Activated T-cell treated with anti-CD3 and anti-CD28 coated beads for 1 hour (primary cell): Measurements from ENCODE around the gene MT1A.
A peak's percentile ranks its signal among the peaks of the same experiment; 100 is the strongest.

ENCODE experiments used
- DNase-seq: peaks from one replicate; pipeline ENCODE4 v3.0.0-alpha.2; 2020; ENCODE audit warnings: low read depth

MT1A gene

DNA sequence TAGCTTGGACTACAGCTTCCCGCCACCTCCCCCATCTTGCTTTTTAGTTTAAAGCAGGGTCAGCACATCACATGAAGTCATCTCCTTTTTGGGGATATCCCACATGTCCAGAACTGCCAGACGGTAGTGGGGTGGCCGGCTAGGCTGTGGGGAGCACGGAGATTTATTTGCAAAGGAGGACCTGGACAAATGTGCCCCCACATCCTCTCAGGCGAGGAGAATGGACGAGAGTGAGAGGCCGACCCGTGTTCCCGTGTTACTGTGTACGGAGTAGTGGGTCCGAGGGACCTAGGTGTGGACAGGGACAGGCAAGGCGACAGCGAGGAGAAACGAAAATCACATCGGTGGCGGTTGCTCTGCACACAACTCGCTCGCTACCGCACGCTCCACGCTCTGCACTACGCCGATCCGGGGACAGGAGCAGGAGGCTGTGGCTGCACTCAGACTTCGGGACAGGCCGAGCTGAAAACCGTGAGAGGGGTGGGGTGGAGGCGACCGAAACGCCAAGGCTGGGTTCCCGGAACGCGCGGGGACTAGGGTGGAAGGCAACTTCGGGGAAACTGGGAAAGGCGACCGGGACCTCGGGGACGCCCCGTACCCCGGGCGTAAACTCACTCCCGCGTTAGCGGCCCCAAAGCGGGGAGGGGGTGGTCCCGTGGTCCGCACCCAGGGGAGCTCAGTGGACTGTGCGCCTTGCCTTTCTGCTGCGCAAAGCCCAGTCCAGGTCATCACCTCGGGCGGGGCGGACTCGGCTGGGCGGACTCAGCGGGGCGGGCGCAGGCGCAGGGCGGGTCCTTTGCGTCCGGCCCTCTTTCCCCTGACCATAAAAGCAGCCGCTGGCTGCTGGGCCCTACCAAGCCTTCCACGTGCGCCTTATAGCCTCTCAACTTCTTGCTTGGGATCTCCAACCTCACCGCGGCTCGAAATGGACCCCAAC, at the start of gene MT1A:
Gene MT1A, plus strand, starts transcription at position 853 of the 937 bp plus-strand sequence. Its CDS starts 73 bp downstream, at position 926.
- no peak for DNase-seq

DNA sequence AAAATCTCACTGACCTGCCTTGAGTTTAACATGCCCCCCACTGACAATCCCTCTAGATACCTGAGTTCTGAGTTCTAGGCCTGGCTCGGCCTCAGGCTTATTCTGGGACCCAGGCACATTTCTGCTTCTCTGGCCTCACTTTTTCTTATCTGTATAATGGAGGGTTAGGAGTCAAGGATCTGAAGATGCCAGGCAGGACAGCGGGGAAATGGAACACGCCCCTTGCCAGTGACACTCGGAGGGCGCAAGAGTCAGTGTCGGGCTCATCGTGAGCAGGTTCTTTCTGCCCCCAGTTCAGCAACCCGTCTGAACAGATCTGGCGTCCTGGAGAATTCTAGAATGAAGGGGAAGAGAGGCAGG, 49.7 kb upstream of the MT1A start:
- DNase-seq = no peak

DNA sequence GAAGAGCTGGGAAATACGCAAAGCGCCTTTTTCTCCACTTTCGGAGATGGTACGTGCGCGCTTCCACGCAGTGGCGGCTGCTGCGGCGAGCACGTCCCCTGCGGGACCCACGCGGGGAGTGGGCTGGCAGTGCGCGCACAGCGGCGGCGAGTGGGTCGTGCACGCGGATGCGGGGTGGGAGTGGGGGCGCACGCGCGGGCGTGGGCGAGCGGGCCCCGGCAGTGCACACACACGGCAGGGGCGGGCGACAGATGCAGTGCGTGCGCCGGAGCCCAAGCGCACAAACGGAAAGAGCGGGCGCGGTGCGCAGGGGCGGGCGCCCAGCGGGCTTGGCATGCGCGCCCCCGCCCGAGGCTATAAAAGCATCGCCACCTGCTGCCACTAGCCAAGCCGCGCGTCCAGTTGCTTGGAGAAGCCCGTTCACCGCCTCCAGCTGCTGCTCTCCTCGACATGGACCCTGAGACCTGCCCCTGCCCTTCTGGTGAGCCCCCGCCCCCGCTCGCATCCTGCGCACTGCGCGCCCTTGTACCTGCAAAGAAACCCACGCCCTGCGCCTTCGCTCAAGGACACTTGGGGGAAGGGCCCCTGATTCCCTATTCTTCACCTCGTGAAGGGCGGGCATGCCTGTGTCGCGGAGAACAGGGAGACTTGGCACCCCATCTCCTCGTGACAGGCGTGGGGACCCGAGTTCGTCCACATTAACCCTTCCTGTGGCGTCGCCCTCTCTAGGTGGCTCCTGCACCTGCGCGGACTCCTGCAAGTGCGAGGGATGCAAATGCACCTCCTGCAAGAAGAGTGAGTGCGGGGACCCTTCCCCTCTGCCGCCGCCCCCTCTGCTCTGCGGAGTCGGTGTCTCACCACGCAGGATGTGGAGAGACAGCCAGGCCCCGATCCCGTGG, 49.1 kb upstream of the MT1A start, which contains the start of gene MT3:
Gene MT3, plus strand, starts transcription at position 388 of the 899 bp plus-strand sequence. Its CDS starts 63 bp downstream, at position 451.
- DNase-seq = peak; percentile 10

DNA sequence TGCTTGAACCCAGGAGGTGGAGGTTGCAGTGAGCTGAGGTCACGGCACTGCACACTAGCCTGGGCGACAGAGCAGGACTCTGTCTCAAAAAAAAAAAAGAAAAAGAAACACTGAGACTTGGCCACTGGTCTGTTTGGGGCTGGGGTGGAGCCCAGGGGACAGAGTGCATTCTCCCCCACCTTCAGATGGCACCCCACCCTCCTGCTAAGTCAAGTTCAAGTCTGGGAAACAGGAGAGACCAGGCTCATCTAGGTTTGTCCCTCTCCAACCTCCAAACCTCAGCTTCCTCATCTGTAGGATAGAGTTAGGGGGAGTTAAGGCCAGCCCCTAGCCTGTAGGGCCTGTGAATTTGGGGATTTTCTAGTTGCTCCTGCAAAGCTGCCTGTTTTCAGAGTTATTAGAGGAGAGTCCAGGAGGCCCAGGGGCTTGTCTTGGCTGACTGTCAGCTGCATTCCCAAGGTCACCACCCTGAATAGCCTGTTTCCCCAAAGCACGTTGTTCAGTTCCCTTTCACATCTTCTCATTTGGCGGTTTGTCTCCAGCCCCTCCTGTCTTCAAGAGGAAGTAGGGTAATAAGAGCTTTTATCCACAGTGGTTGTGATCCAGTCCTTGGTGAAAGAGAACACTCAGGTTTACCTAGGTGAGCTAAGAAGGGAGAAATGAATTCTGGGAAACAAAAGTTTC, 46.9 kb upstream of the MT1A start:
- DNase-seq = no peak

DNA sequence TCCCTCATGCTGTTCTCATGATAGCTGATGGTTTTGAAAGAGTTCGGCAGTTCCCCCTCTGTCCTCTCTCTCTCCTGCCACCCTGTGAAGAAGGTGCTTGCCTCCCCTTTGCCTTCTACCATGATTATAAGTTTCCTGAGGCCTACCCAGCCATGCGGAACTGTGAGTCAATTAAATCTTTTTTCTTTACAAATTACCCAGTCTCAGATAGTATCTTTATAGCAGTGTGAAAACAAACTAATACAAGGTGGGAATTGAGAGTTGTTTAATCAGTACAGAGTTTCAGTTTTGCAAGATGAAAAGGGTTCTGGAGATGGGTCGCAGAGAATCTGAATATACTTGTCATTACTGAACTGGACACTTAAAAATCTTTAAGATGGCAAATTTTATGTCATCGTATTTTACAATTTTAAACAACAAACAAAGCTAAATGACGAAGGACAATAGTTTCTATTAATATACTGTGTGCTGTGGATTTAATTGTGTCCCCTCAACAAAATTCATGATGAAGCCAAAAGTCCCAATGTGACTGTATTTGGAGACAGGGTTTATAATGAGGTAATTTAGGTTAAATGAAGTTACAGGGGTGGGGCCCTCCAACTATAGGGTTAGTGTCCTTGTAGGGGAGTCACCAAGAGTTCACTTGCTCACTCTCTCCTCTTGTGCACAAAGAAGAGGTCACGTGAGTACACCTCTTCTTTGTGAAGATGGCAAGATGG, 44.7 kb upstream of the MT1A start:
- DNase-seq = no peak

DNA sequence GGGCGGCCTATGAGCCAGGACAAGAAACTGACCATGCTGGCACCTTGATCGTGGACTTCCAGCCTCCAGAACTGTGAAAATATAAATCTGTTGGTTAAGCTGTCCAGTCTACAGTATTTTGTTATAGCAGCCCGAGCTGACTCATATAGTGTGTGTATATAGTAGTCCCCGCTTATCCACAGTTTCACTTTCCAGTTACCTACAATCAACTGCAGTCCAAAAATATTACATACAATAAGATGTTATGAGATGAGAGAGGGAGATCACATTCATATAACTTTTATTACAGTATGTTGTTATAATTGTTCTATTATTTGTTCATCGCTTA, 44.2 kb upstream of the MT1A start:
- DNase-seq = no peak

DNA sequence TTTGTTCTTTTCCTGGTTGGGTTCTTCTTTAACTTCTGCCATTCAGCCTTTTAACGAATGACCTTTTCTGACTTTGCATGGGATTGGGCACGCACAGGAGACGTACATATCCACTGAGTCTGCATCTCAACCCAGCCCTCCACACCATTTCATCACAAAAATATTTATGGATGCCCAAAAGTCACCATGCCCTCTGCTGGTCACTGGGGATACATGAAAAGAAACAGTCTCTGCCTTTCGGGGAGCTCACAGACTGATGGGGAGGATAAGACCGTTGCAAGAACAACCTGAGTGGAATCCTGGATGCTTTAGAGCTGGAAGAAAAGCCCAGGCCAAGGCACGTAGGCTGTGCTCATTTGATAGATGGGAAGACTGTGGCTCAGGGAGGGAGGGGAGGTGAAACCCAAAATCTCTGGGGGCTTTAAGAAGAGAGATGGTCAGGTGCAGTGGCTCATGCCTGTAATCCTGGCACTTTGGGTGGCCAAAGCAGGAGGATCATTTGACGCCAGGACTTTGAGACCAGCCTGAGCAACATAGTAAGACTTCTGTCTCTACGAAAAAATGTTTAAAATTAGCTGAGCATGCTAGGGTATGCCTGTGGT, 38.0 kb upstream of the MT1A start:
- DNase-seq = peak; percentile 17

DNA sequence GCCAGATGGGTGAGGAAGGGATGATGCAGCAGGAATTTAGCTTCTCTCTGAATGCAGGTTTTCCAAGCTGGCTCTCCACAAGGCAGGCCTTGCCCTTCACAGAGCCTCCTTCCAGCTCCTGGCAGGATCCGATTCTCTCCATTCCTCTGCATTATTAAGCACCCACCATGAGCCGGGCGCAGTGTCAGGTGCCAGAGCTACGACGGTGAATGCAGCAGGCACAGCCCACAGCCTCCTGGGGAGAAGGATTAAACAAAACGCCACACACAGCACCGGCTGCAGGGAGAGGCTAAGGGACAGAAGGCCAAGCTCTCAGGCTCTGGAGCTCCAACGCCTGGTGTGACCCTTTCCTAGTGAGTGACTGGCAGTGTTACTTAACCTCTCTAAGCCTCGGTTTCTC, 37.1 kb upstream of the MT1A start:
- no peak for DNase-seq

DNA sequence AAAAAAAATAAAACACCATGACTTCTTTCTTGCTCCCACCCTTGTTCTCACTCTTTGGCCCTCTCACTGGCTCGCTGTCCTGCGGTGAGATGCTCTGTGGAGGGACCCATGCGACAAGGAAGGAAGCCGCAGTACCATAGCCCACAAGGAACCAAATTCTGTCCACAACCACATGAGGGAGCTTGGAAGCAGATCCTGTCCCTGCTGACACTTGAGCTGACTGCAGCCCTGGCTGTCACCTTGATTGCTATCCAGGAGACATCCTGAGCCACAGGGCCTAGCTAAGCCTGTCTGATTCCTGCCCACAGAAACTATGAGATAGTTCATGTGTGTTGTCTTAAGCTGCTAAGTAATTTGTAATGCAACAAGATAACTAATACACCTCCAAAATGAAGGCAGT, 34.9 kb upstream of the MT1A start:
- DNase-seq = no peak

DNA sequence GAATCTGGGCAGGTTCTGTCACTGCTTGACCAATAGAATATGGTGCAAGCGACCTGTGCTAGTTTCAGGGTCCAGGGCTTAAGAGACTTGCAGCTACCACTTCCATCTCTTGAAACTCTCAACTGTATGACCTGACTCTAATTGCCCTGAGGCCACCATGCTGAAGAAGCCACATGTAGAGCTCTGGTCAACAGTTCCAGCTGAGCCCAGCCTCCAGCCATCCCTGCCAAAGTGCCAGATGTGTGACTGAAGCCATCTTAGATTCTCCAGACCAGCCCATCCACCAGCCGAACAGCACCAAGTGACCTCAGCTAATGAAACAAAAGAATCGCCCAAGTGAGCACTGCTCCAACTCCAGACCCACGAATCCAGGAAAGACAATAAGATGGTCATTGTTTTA, 33.5 kb upstream of the MT1A start:
- no peak for DNase-seq

DNA sequence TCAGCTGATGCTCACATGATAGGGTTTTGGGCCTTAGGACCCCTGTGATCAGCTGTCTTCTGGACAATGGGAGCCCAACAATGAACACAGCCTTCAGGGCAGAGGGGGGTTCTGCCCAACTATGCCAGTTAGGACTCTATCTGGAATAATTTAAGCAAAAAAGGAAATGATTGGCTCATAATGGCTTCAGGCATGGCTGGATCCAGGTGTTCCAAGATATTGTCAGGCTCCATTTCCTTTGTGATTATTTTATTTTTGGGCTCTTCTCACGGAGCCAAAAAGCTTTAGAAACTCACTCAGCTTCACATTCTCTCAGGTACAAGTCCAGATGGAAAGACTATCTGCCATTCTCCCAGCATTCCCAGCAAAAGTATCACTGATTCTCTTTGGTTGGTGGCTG, 33.0 kb upstream of the MT1A start:
- DNase-seq = no peak

DNA sequence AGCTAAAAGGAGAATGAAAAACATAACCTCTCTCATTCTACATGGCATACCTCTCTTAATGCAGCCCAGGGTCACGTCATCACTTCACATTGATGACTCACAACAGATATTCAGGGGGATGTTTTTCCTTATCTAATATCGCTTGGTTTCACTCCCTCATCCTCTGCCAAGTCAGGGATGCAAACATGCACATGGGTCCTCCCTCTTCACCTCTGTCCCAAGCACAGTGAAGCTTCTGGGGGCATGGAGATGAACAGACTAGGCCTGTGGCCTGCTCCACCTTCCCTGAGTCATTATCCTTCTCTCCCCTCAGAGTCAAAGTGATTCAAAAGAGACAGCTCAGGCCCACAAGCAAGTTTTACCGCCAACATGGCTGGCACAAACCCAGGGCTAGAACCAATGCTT, 32.4 kb upstream of the MT1A start:
- DNase-seq = no peak

DNA sequence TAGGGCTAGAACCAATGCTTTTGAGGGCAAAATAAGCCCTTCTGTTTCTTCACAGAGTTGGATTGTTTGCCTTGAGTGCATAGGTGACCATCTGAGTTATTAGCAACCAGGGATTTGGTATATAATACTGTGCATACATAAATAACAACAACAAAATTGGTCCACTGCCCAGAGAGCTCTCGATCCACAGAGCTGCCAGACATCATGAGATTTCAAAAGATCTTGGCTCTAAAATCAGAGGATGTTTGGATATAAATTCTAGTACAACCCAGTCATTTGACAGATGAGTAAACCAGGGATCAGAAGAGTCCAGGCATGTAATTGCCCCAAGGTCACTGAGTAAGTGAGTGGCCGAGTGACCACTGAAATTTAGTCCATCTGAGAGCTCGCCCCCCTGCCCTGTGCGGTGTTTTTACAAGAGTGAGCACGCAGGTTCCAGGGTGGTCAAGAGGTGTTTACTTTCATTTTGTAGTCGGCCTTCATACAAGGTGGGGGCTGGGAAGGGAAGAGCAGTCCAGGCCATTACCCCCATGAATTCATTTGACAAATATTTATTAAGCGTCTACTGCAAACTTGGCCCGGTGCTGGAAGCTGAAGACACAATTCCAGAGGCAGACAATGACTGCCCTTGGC, 31.9 kb upstream of the MT1A start:
- DNase-seq = no peak

DNA sequence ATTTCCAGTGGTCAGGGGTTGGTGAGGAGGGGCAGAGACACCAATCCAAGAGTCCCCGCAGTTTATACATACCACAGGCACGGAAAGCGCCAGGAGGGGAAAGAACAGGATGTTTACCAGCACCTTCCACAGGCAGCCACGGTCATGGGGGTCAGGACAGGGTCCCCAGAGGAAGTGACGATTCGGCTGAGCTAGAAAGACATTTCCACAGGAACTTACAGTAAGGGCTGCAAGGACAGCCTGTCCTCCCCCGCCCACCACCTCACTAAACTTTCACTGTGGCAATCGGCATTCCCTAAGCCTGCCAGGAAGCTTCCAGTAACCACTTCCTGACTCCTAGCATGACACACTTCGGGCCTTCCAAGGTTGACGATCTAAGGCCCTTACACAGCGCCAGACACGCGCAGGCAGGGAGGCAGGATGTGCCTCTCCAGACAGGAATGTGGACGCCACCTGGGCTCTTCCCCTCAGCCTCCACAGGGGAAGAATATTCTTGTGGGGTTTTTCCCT, 31.3 kb upstream of the MT1A start:
- no peak for DNase-seq

DNA sequence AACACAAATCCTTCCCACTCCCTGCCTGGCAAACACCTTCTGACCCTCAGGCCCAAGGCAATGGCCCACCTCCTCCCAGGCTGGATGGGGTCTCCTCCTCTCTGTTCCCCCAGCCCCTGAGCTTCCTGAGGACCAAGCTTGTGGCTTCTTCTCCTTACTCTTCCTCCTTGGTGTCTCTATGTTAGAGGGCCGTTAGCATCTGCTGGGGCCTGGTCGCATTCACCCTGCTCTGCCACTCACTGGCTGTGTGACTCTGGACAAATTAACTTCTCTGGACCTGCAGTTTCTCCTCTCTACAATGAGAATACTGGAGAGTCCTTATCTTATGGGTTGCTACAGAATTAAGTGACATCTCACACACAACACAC, 30.8 kb upstream of the MT1A start:
- no peak for DNase-seq

DNA sequence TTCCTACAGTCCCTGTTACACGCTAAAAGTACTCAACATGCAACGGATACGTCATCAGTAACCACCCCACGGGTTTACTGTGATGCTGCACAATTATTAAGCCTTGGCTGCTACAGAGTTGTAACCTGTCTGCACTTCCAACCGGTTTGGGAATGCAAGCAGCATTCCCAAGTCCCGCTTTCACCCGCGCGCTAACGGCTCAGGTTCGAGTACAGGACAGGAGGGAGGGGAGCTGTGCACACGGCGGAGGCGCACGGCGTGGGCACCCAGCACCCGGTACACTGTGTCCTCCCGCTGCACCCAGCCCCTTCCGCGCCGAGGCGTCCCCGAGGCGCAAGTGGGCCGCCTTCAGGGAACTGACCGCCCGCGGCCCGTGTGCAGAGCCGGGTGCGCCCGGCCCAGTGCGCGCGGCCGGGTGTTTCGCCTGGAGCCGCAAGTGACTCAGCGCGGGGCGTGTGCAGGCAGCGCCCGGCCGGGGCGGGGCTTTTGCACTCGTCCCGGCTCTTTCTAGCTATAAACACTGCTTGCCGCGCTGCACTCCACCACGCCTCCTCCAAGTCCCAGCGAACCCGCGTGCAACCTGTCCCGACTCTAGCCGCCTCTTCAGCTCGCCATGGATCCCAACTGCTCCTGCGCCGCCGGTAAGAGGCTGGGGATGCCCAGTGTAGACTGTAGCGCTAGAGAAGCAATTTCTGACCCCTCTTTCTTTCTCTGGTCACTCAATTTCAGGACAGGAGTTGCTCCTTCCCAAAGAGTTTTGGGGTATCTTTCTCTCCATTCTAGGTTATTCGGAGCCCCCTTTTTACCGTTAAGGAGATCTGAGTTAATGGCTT, 30.2 kb upstream of the MT1A start, which contains the start of gene MT2A:
Gene MT2A, plus strand, starts transcription at position 542 of the 833 bp plus-strand sequence. Its CDS starts 72 bp downstream, at position 614.
- DNase-seq = peak; percentile 80

DNA sequence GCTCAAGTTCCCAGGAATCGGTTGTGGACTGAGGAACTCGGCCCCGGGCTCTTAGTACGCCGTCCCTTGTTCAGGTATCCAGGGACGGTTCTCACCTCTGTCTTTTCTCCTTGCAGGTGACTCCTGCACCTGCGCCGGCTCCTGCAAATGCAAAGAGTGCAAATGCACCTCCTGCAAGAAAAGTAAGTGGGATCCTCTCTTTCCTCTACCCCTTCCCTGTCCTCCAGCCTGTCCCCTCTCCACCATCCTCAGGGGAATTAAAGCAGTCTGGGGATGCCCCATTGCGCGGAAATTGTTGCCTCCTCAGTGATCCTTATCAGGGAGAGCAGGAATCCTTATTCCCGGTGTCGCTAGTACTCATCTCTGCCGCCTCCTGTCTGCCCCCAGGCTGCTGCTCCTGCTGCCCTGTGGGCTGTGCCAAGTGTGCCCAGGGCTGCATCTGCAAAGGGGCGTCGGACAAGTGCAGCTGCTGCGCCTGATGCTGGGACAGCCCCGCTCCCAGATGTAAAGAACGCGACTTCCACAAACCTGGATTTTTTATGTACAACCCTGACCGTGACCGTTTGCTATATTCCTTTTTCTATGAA, 29.5 kb upstream of the MT1A start:
- DNase-seq = no peak

DNA sequence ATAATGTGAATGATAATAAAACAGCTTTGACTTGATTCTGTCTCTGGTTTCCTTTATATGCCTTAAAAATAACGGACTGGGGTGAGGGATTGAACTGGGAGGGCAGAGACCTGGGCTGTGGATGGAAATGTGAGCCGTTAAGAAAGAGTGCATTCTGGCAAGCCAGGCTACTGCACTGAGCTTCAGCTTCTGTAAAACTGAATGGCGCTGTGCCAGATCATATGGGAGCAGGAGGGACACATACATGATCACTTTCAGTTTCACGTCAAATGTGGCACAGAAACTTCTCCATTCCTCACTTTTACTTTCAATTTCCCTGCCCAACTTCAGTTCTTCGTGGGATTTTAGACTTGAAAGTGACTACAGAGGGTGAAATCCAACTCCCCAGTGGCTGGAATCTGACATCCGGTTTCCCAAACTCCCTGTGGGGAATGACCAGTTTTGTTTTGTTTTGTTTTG, 29.0 kb upstream of the MT1A start:
- peak; percentile 59 for DNase-seq

DNA sequence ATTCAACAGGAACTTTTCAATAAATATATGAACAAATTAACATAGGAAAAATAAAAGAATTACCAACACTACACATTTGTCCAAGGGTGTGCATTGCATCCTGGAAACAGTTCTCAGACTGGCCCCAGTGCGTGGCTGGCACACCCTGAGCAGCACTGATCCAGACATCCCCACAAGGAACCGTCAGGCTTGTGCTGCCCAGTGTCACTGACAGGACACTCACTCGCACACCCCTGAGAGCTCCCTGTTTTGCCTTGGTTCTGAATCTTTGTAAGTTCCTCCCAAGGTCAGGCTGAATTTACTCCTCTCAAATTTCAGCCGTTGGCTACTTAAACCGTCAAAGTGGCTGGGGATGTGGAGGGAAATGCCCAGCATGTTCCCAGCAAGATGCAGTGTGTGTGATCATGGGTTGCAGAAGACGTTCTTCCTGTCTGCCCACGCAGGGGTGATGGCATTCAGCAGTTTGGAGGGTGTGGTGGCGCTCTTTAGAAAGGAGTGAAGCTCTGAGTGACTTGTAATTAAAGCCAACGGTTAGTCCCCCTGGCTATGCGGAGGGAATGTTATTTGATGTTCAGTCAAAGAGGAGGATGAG, 28.4 kb upstream of the MT1A start:
- DNase-seq = peak; percentile 47
